Neural progenitor cell (in vitro differentiated cells): ENCODE results near the gene LYVE1. TPM values are rescaled to one million over a fixed set of nuclear protein-coding genes. Genes with fewer than 3 reads are reported as not detected.
"Not testable (repeated sequence)": the region's sequence is repeated elsewhere in the genome, so short reads cannot be mapped to it uniquely, and the experiment has no call there.

Experiments used
- DNase-seq: peaks from one replicate; pipeline ENCODE4 v3.0.0-alpha.2; 2016; ENCODE audit warnings: low spot score
- H2AFZ ChIP-seq: fragments of 200-600 bp; sonication (generic); replicated peaks from 2 replicates; pipeline ENCODE4 v1.6.1; 2016; ENCODE audit warnings: antibody characterized with exemption
- H3F3A ChIP-seq: fragments of 200-600 bp; sonication (generic); 2 replicates; pipeline ENCODE4 v1.6.1; 2016; ENCODE audit warnings: antibody characterized with exemption, low read depth
- H3K27ac ChIP-seq: fragments of 200-600 bp; sonication (generic); 2 replicates; pipeline ENCODE4 v1.5.1; 2016; ENCODE audit warnings: mild to moderate bottlenecking
- H3K27me3 ChIP-seq: fragments of 200-600 bp; sonication (generic); 2 replicates; pipeline ENCODE4 v1.6.1; 2016; ENCODE audit warnings: mild to moderate bottlenecking, moderate library complexity
- H3K36me3 ChIP-seq: fragments of 200-600 bp; sonication (generic); 2 replicates; pipeline ENCODE4 v1.5.1; 2016
- H3K4me1 ChIP-seq: fragments of 200-600 bp; sonication (generic); 2 replicates; pipeline ENCODE4 v1.6.1; 2016; ENCODE audit warnings: mixed run types
- H3K4me2 ChIP-seq: fragments of 200-600 bp; sonication (generic); 2 replicates; pipeline ENCODE4 v1.6.1; 2016
- H3K4me3 ChIP-seq: fragments of 200-600 bp; sonication (generic); 2 replicates; pipeline ENCODE4 v1.5.1; 2016
- H3K79me2 ChIP-seq: fragments of 200-600 bp; sonication (generic); 2 replicates; pipeline ENCODE4 v1.6.1; 2016; ENCODE audit warnings: low read depth
- H3K9ac ChIP-seq: fragments of 200-600 bp; sonication (generic); 2 replicates; pipeline ENCODE4 v1.6.1; 2016
- H3K9me3 ChIP-seq: fragments of 200-600 bp; sonication (generic); 2 replicates; pipeline ENCODE4 v1.5.1; 2016; ENCODE audit warnings: low read depth
- H4K20me1 ChIP-seq: fragments of 200-600 bp; sonication (generic); 2 replicates; pipeline ENCODE4 v1.6.1; 2016; ENCODE audit warnings: low read depth
- H3K27ac Mint-ChIP-seq: 3 replicates; pipeline ENCODE4 v1.8.0; 2021; ENCODE audit warnings: mixed read lengths
- H3K27me3 Mint-ChIP-seq: 2 replicates; pipeline ENCODE4 v1.8.0; 2022; ENCODE audit warnings: low read depth, mild to moderate bottlenecking, inconsistent platforms, moderate library complexity, mixed read lengths; ENCODE audit not compliant: insufficient read depth
- H3K36me3 Mint-ChIP-seq: 3 replicates; pipeline ENCODE4 v1.8.0; 2021; ENCODE audit warnings: mixed read lengths
- H3K4me1 Mint-ChIP-seq: 3 replicates; pipeline ENCODE4 v1.8.0; 2021; ENCODE audit warnings: mixed read lengths
- H3K4me3 Mint-ChIP-seq: 3 replicates; pipeline ENCODE4 v1.8.0; 2021; ENCODE audit warnings: mild to moderate bottlenecking, moderate library complexity, mixed read lengths
- H3K9me3 Mint-ChIP-seq: 3 replicates; pipeline ENCODE4 v1.8.0; 2020; ENCODE audit warnings: mixed read lengths
- EZH2 ChIP-seq: fragments of 200-600 bp; sonication (generic); IDR thresholded peaks from 2 replicates; pipeline ENCODE4 v1.6.1; 2017; ENCODE audit warnings: antibody characterized with exemption, mild to moderate bottlenecking, moderate library complexity
- EZH2phosphoT487 ChIP-seq: fragments of 200-600 bp; sonication (generic); IDR thresholded peaks from 2 replicates; pipeline ENCODE4 v1.6.1; 2017; ENCODE audit warnings: antibody characterized with exemption
- total RNA-seq: library from RNA; depleted of rRNA; stranded (reverse); fragments of >200 nt; gene quantifications from 2 replicates; pipeline ENCODE4 v1.2.3, GENCODE V29; 2015; ENCODE audit warnings: low replicate concordance
- TF ChIP-seq, protein P1 (sequence below): fragments of 200-600 bp; sonication (generic); IDR thresholded peaks from 2 replicates; pipeline ENCODE4 v1.5.1; 2017; ENCODE audit warnings: antibody characterized with exemption, mild to moderate bottlenecking

Gene LYVE1
- total RNA-seq, 1 donor from 2014 or later, result 0.51 TPM

DNA sequence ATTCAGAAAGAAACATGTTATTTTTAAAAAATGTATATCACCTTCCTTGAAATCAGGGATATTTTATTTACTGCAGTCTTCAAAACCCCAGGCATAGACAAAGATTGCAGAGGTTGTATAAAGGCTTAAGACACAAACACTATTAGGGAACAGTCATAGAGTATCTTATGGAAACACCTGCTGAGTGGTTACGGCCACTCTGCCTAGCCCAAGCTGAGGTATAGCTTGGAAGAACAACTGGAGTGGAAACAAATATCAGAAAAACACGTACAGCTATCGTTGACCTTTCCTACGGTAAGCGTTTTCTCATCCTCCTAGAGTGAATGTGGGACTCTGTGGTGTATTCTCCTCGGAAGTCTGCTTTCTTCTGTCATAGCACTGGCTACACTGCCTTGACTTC lies 30.4 kb upstream of the LYVE1 start:
- Histone ChIP-seq H3F3A (no peaks in the 10 kb centered on the region), H3K9ac (no peak overlapping the region), H3K4me2 (no peak overlapping the region), H2AFZ (no peak overlapping the region), H3K9me3 (no peaks in the 10 kb centered on the region), H3K4me3 (no peak overlapping the region), H4K20me1 (no peaks in the 10 kb centered on the region), H3K79me2 (no peaks in the 10 kb centered on the region), H3K36me3 (no peaks in the 10 kb centered on the region), H3K27ac (no peak overlapping the region), H3K27me3 (no peaks in the 10 kb centered on the region), H3K4me1 (no peaks in the 10 kb centered on the region)
- TF ChIP-seq EZH2, result no peak
- no peak overlapping the region for H3K27ac Mint-ChIP-seq
- no peaks in the 10 kb centered on the region for H3K36me3 Mint-ChIP-seq
- H3K4me1 Mint-ChIP-seq, result peaks cover 5% of the 10 kb centered on the region
- H3K9me3 Mint-ChIP-seq, result no peaks in the 10 kb centered on the region
- DNase-seq, result no peak
- H3K4me3 Mint-ChIP-seq, result no peak overlapping the region
- no peaks in the 10 kb centered on the region for H3K27me3 Mint-ChIP-seq

DNA sequence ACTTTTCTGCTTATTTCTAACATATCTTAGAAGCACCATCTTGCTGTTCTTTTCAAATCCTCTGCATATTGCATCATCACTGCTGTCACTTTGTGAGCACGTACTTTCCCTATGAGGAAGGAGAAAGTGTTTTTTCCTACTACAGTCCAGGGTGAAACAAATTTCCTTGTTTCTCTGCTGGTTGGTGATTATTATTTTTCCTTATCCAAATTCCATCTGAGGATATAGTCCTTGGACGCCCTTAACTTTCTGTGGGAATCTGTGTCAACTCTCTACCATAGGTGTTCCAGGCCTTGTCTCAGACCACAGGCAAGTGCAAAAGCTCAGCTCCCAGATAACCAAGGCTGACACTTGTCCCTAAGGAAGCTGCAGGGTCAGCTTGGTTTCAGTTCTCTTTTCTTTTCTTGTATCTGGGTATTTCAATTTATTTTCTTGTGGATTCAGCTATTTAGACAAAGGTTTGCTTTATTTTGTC lies 29.4 kb upstream of the LYVE1 start:
- Histone ChIP-seq H3K27ac (no peak overlapping the region), H3K36me3 (no peaks in the 10 kb centered on the region), H2AFZ (no peak overlapping the region), H3K27me3 (no peaks in the 10 kb centered on the region), H4K20me1 (no peaks in the 10 kb centered on the region), H3K9ac (no peak overlapping the region), H3K9me3 (no peaks in the 10 kb centered on the region), H3F3A (no peaks in the 10 kb centered on the region), H3K4me2 (no peak overlapping the region), H3K4me3 (no peak overlapping the region), H3K79me2 (no peaks in the 10 kb centered on the region), H3K4me1 (no peaks in the 10 kb centered on the region)
- DNase-seq, result no peak
- Mint-ChIP-seq H3K27me3 (no peaks in the 10 kb centered on the region), H3K27ac (no peak overlapping the region), H3K4me3 (no peak overlapping the region), H3K9me3 (no peaks in the 10 kb centered on the region), H3K36me3 (no peaks in the 10 kb centered on the region), H3K4me1 (peaks cover 2% of the 10 kb centered on the region)
- TF ChIP-seq EZH2 (no peak), EZH2phosphoT487 (no peak)
- TF ChIP-seq, protein P1, sequence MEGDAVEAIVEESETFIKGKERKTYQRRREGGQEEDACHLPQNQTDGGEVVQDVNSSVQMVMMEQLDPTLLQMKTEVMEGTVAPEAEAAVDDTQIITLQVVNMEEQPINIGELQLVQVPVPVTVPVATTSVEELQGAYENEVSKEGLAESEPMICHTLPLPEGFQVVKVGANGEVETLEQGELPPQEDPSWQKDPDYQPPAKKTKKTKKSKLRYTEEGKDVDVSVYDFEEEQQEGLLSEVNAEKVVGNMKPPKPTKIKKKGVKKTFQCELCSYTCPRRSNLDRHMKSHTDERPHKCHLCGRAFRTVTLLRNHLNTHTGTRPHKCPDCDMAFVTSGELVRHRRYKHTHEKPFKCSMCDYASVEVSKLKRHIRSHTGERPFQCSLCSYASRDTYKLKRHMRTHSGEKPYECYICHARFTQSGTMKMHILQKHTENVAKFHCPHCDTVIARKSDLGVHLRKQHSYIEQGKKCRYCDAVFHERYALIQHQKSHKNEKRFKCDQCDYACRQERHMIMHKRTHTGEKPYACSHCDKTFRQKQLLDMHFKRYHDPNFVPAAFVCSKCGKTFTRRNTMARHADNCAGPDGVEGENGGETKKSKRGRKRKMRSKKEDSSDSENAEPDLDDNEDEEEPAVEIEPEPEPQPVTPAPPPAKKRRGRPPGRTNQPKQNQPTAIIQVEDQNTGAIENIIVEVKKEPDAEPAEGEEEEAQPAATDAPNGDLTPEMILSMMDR, result no peak

DNA sequence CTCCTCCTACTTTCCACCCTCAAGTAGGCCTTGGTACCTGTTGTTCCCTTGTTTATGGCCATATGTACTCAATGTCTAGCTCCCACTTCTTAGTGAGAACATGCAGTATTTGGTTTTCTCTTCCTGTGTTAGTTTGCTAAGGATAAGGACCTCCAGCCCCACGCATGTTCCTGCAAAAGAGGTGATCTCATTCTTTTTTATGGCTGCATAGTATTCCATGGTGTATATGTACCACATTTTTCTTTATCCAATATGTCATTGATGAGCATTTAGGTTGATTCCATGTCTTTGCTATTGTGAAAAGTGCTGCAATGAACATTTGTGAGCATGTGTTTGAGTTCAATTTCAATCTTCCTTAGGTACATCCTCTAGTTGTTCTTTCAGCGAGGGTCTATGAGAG lies 27.4 kb upstream of the LYVE1 start:
- H3K9ac ChIP-seq, H3K27ac Mint-ChIP-seq, H3K79me2 ChIP-seq, H3K27me3 ChIP-seq, H2AFZ ChIP-seq, H3K36me3 Mint-ChIP-seq, H3K27me3 Mint-ChIP-seq, H3K4me3 Mint-ChIP-seq, H3K9me3 ChIP-seq, H3K4me1 ChIP-seq, H3K36me3 ChIP-seq, H3K4me3 ChIP-seq, DNase-seq, H3K27ac ChIP-seq, H4K20me1 ChIP-seq, H3K4me1 Mint-ChIP-seq, H3K9me3 Mint-ChIP-seq, H3K4me2 ChIP-seq: not testable (repeated sequence)
- peaks cover 11% of the 10 kb centered on the region for H3F3A ChIP-seq

DNA sequence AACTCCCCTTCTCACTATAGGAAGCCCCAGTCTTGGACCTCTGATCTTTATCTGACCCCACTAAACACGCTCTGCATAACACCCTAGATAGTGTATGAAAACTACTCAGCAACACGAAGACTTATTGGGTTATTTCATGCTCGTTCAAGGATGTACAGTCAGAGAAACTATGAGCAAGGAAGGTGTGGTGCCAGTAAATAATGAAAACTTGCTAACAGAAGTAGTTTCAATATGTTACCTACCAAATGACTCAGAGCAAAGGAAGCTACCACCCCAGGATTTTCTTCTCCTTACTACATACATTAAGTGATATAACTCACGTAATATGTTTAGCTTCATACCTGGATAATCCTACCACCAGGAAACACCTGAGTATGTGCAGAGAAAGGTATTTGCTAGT lies 25.9 kb upstream of the LYVE1 start:
- no peaks in the 10 kb centered on the region for H3K9me3 ChIP-seq
- no peak overlapping the region for H3K4me3 ChIP-seq
- peaks cover 15% of the 10 kb centered on the region for H3K4me1 ChIP-seq
- H3F3A ChIP-seq, result peaks cover 19% of the 10 kb centered on the region
- no peaks in the 10 kb centered on the region for H3K27me3 ChIP-seq
- no peak overlapping the region for H3K27ac ChIP-seq
- H2AFZ ChIP-seq, result no peak overlapping the region
- Mint-ChIP-seq H3K4me1 (peaks cover 8% of the 10 kb centered on the region), H3K4me3 (no peak overlapping the region), H3K36me3 (no peaks in the 10 kb centered on the region), H3K27me3 (no peaks in the 10 kb centered on the region), H3K9me3 (no peaks in the 10 kb centered on the region), H3K27ac (no peak overlapping the region)
- H3K9ac ChIP-seq, result no peak overlapping the region
- H3K36me3 ChIP-seq, result no peaks in the 10 kb centered on the region
- TF ChIP-seq, protein P1, result no peak
- TF ChIP-seq EZH2phosphoT487, result no peak
- TF ChIP-seq EZH2, result no peak
- no peaks in the 10 kb centered on the region for H4K20me1 ChIP-seq
- no peaks in the 10 kb centered on the region for H3K79me2 ChIP-seq
- DNase-seq, result no peak
- no peak overlapping the region for H3K4me2 ChIP-seq
